HepG2 (cell line): Measurements from ENCODE around the gene UQCRHL. TPM values are rescaled to one million over a fixed set of nuclear protein-coding genes. Genes with fewer than 3 reads are reported as not detected.

Experiments
- CHD2 ChIP-seq: IDR thresholded peaks from 2 replicates; pipeline ENCODE4 v1.6.1; 2011; ENCODE audit warnings: low read depth, low read length, improper control_type of control experiment
- ELF3 ChIP-seq: IDR thresholded peaks from 2 replicates; pipeline ENCODE4 v1.6.1; 2016; ENCODE audit warnings: missing genetic modification reagents, missing compliant biosample characterization
- KMT2A ChIP-seq: sonication (generic); formaldehyde crosslinking; IDR thresholded peaks from 2 replicates; pipeline ENCODE4 v1.4.0; 2020; ENCODE audit warnings: missing genetic modification reagents
- RAD51 ChIP-seq: fragments of 450-650 bp; IDR thresholded peaks from 2 replicates; pipeline ENCODE4 v1.6.1; 2016; ENCODE audit warnings: borderline replicate concordance
- RXRA ChIP-seq: sonication (generic); formaldehyde crosslinking; IDR thresholded peaks from 2 replicates; pipeline ENCODE4 v1.5.1; 2020; ENCODE audit warnings: missing genetic modification reagents
- SP5 ChIP-seq: IDR thresholded peaks from 2 replicates; pipeline ENCODE4 v1.6.1; 2016; ENCODE audit warnings: low read depth, borderline replicate concordance
- ZBTB14 ChIP-seq: sonication (generic); formaldehyde crosslinking; IDR thresholded peaks from 2 replicates; pipeline ENCODE4 v1.4.0; 2020; ENCODE audit warnings: missing genetic modification reagents
- ZHX2 ChIP-seq, 2 experiments: sonication (generic) in 1 of 2; formaldehyde crosslinking in 1 of 2; IDR thresholded peaks; 2 replicates each; pipeline versions ENCODE4 v1.6.1 to v1.9.0; 2014 to 2022; ENCODE audit warnings: antibody characterized with exemption in 1 of 2, borderline replicate concordance in 1 of 2, inconsistent platforms in 1 of 2, low read depth in 1 of 2, missing genetic modification reagents in 1 of 2
- ZIK1 ChIP-seq: sonication (generic); formaldehyde crosslinking; IDR thresholded peaks from 2 replicates; pipeline ENCODE4 v1.5.0; 2020; ENCODE audit warnings: mild to moderate bottlenecking, low read depth, missing genetic modification reagents, borderline replicate concordance
- ZNF20 ChIP-seq: sonication (generic); formaldehyde crosslinking; IDR thresholded peaks from 2 replicates; pipeline ENCODE4 v1.4.0; 2020; ENCODE audit warnings: mild to moderate bottlenecking, moderate library complexity, missing genetic modification reagents
- ZNF292 ChIP-seq: sonication (generic); formaldehyde crosslinking; IDR thresholded peaks from 2 replicates; pipeline ENCODE4 v1.8.1; 2022; ENCODE audit warnings: mild to moderate bottlenecking, low read depth, missing genetic modification reagents, borderline replicate concordance
- ZNF75D ChIP-seq: sonication (generic); formaldehyde crosslinking; IDR thresholded peaks from 2 replicates; pipeline ENCODE4 v1.8.1; 2023; ENCODE audit warnings: missing genetic modification reagents, mild to moderate bottlenecking, borderline replicate concordance
- ZNF83 ChIP-seq: sonication (generic); formaldehyde crosslinking; IDR thresholded peaks from 2 replicates; pipeline ENCODE4 v1.4.0; 2020; ENCODE audit warnings: missing genetic modification reagents, mild to moderate bottlenecking, borderline replicate concordance
- ZSCAN9 ChIP-seq: IDR thresholded peaks from 2 replicates; pipeline ENCODE4 v1.6.1; 2016; ENCODE audit warnings: borderline replicate concordance
- polyA plus RNA-seq, 8 experiments: library from polyadenylated mRNA; depleted of rRNA in 3 of 8; stranded (reverse) in 7 of 8; unstranded in 1 of 8; fragments of >200 nt; fragmentation: Illumina TruSeq in 4 of 8; extraction: Trizol in 4 of 8; gene quantifications; 2 replicates each; pipeline versions ENCODE4 v1.2.1 to v1.2.3, GENCODE V29; 2011 to 2016; ENCODE audit warnings: low read depth in 4 of 8, missing spikeins in 1 of 8, mixed read lengths in 1 of 8; ENCODE audit not compliant: insufficient read depth in 1 of 8
- total RNA-seq, 5 experiments: library from RNA; depleted of rRNA; stranded (reverse); fragments of >200 nt; fragmentation: Illumina TruSeq; extraction: Trizol; gene quantifications; 2 replicates each; pipeline ENCODE4 v1.2.3, GENCODE V29; 2016; ENCODE audit warnings: low read depth in 1 of 5
- TF ChIP-seq, protein P1 (sequence below): sonication (generic); formaldehyde crosslinking; conservative IDR thresholded peaks from 2 replicates; pipeline ENCODE4 v1.4.0; 2020; ENCODE audit warnings: missing genetic modification reagents
- TF ChIP-seq, protein P2 (sequence below): sonication (generic); formaldehyde crosslinking; IDR thresholded peaks from 2 replicates; pipeline ENCODE4 v1.5.0; 2020; ENCODE audit warnings: mild to moderate bottlenecking, missing genetic modification reagents

UQCRHL gene
- total and polyA plus RNA-seq, 2 of the 13 experiments (the other 11 are each of a cell fraction or from before 2014, with no cell fraction given): 1.8 to 2.3 TPM

DNA sequence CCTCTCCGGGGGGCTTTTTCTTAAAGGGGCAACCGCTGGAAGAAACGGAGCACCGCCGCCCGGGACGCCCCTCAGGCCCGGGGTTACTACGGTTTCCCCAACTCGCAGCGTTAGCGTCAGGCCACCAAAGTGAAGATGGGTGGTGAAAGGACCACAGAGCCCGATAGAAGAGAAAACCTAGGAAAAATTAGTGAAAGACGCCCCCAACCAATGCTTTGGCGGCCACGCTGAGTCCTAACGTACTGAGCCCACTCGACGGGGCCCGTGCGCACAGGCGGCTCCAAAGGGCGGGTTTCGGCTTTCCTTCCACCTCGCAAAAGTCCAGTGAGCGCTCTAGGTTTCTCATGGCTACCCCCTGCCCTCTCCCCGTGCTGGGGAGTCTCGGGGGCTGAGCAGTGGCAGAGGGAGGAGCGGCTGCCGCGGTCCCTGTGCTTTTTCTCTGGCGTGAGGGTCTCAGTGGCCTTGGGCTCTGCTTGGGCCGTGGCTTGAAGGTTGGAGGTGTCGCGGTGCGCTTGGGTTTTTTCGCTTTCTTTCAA is 27.8 kb upstream of the UQCRHL start (continued):
- TF ChIP-seq ZHX2 (IDR thresholded peaks at IDR 0.05; ENCODE audit: low read depth) (no peak), ZHX2 (CRISPR knock-in tag; IDR thresholded peaks at IDR 0.05; ENCODE audit: borderline replicate concordance) (no peak), RAD51 (no peak), ZNF20 (0 out of 2 replicates have a peak, but pooled peaks have one; percentile 40), SP5 (CRISPR knock-in tag) (no peak), RXRA (CRISPR knock-in tag) (no peak), ZSCAN9 (CRISPR knock-in tag) (no peak), ELF3 (CRISPR knock-in tag) (no peak), KMT2A (CRISPR knock-in tag) (no peak), CHD2 (0 out of 2 replicates have a peak, but pooled peaks have one; percentile 21), ZNF83 (CRISPR knock-in tag) (no peak), ZNF292 (CRISPR knock-in tag) (no peak), ZNF75D (CRISPR knock-in tag) (no peak), ZIK1 (peak; percentile 62; the same call in 1 of the 2 replicates), ZBTB14 (no peak)
- TF ChIP-seq, protein P1, sequence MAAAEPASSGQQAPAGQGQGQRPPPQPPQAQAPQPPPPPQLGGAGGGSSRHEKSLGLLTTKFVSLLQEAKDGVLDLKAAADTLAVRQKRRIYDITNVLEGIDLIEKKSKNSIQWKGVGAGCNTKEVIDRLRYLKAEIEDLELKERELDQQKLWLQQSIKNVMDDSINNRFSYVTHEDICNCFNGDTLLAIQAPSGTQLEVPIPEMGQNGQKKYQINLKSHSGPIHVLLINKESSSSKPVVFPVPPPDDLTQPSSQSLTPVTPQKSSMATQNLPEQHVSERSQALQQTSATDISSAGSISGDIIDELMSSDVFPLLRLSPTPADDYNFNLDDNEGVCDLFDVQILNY: no peak
- TF ChIP-seq, protein P2, sequence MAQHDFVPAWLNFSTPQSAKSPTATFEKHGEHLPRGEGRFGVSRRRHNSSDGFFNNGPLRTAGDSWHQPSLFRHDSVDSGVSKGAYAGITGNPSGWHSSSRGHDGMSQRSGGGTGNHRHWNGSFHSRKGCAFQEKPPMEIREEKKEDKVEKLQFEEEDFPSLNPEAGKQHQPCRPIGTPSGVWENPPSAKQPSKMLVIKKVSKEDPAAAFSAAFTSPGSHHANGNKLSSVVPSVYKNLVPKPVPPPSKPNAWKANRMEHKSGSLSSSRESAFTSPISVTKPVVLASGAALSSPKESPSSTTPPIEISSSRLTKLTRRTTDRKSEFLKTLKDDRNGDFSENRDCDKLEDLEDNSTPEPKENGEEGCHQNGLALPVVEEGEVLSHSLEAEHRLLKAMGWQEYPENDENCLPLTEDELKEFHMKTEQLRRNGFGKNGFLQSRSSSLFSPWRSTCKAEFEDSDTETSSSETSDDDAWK (CRISPR knock-in tag): no peak
